IPS DF 6.9 (cell line): ENCODE data around the gene GBP1.
"Not testable (repeated sequence)": the region's sequence is repeated elsewhere in the genome, so short reads cannot be mapped to it uniquely, and the experiment has no call there.

Experiments used
- DNase-seq: peaks from one replicate; pipeline ENCODE4 v3.0.0-alpha.2; 2013; ENCODE audit warnings: low read depth, low spot score
- H3K27ac ChIP-seq: one replicate; pipeline ENCODE4 v1.5.1; 2013; ENCODE audit warnings: low read length, control low read depth
- H3K27me3 ChIP-seq: 2 replicates; pipeline ENCODE4 v1.6.1; 2013; ENCODE audit warnings: mild to moderate bottlenecking, low read length; ENCODE audit not compliant: control insufficient read depth, insufficient read depth
- H3K36me3 ChIP-seq: 2 replicates; pipeline ENCODE4 v1.6.1; 2013; ENCODE audit warnings: low read length; ENCODE audit not compliant: control insufficient read depth, insufficient read depth
- H3K4me1 ChIP-seq: 2 replicates; pipeline ENCODE4 v1.6.1; 2013; ENCODE audit warnings: low read length; ENCODE audit not compliant: control insufficient read depth, insufficient read depth
- H3K4me3 ChIP-seq: 2 replicates; pipeline ENCODE4 v1.5.1; 2013; ENCODE audit warnings: mild to moderate bottlenecking, low read length
- H3K9me3 ChIP-seq: 2 replicates; pipeline ENCODE4 v1.6.1; 2013; ENCODE audit warnings: low read length, inconsistent platforms; ENCODE audit not compliant: control insufficient read depth, insufficient read depth
- WGBS: extraction: QIAGEN DNeasy Blood & Tissue Kit; methylation state at CpG from one replicate; pipeline ENCODE4 v1.1.7; 2013; ENCODE audit warnings: mixed read lengths, missing lambda C conversion rate; ENCODE audit not compliant: insufficient read length, insufficient coverage; 5-methylcytosine and 5-hydroxymethylcytosine counted together

The GBP1 gene

GRCh38 chr1:89042491-89042890, 22.5 kb downstream of the GBP1 start:
- H3K36me3 ChIP-seq, result no peaks in the 10 kb centered on the region
- no CpG with 5 or more reads among the region's 7 CpGs for WGBS
- H3K4me3 ChIP-seq, result no peak overlapping the region
- H3K4me1 ChIP-seq, result no peaks in the 10 kb centered on the region
- H3K27ac ChIP-seq, result no peak overlapping the region
- no peaks in the 10 kb centered on the region for H3K9me3 ChIP-seq
- H3K27me3 ChIP-seq, result no peaks in the 10 kb centered on the region
- DNase-seq, result no peak

GRCh38 chr1:89041721-89042120, 23.3 kb downstream of the GBP1 start:
- Histone ChIP-seq H3K4me1 (no peaks in the 10 kb centered on the region), H3K27ac (no peak overlapping the region), H3K27me3 (no peaks in the 10 kb centered on the region), H3K36me3 (no peaks in the 10 kb centered on the region), H3K9me3 (no peaks in the 10 kb centered on the region), H3K4me3 (no peak overlapping the region)
- WGBS, result no CpG with 5 or more reads among the region's 1 CpG
- no peak for DNase-seq

GRCh38 chr1:89041119-89041641, 23.8 kb downstream of the GBP1 start:
- no peak for DNase-seq
- no peak overlapping the region for H3K4me3 ChIP-seq
- no CpG with 5 or more reads among the region's 3 CpGs for WGBS
- H3K27me3 ChIP-seq, result no peaks in the 10 kb centered on the region
- no peaks in the 10 kb centered on the region for H3K4me1 ChIP-seq
- no peaks in the 10 kb centered on the region for H3K9me3 ChIP-seq
- H3K36me3 ChIP-seq, result no peaks in the 10 kb centered on the region
- no peak overlapping the region for H3K27ac ChIP-seq

GRCh38 chr1:89040315-89040626, 24.7 kb downstream of the GBP1 start:
- DNase-seq, result no peak
- H3K4me1 ChIP-seq, result no peaks in the 10 kb centered on the region
- H3K27me3 ChIP-seq, result no peaks in the 10 kb centered on the region
- no peaks in the 10 kb centered on the region for H3K9me3 ChIP-seq
- H3K36me3 ChIP-seq, result no peaks in the 10 kb centered on the region
- no CpG with 5 or more reads among the region's 1 CpG for WGBS
- no peak overlapping the region for H3K27ac ChIP-seq
- H3K4me3 ChIP-seq, result no peak overlapping the region

- Histone ChIP-seq H3K27ac (no peak overlapping the region), H3K4me3 (no peak overlapping the region), H3K27me3 (no peaks in the 10 kb centered on the region), H3K9me3 (no peaks in the 10 kb centered on the region), H3K36me3 (no peaks in the 10 kb centered on the region), H3K4me1 (no peaks in the 10 kb centered on the region)
- WGBS, result no CpG with 5 or more reads among the region's 1 CpG
- no peak for DNase-seq
These were observed 27.8 kb downstream of the GBP1 start for GRCh38 chr1:89037186-89037585.

- no peaks in the 10 kb centered on the region for H3K9me3 ChIP-seq
- H3K27ac ChIP-seq, result no peak overlapping the region
- H3K4me1 ChIP-seq, result no peaks in the 10 kb centered on the region
- no peak overlapping the region for H3K4me3 ChIP-seq
- WGBS, result no CpG with 5 or more reads among the region's 1 CpG
- DNase-seq, result no peak
- H3K27me3 ChIP-seq, result no peaks in the 10 kb centered on the region
- H3K36me3 ChIP-seq, result no peaks in the 10 kb centered on the region
These were observed 29.9 kb downstream of the GBP1 start for GRCh38 chr1:89035080-89035479.

- no CpG with 5 or more reads among the region's 5 CpGs for WGBS
- not testable (repeated sequence) for H3K4me3 ChIP-seq
These were observed 31.0 kb downstream of the GBP1 start for GRCh38 chr1:89034004-89034403.

GRCh38 chr1:89029051-89029450, 36.0 kb downstream of the GBP1 start:
- WGBS, result no CpG with 5 or more reads among the region's 2 CpGs
- H3K36me3 ChIP-seq, H3K4me1 ChIP-seq, H3K27ac ChIP-seq, DNase-seq, H3K9me3 ChIP-seq, H3K4me3 ChIP-seq, H3K27me3 ChIP-seq: not testable (repeated sequence)

More at GRCh38 chr1:89034004-89034403, 31.0 kb downstream of the GBP1 start:
- not testable (repeated sequence) for H3K4me1 ChIP-seq, H3K9me3 ChIP-seq, H3K36me3 ChIP-seq, H3K27me3 ChIP-seq, DNase-seq, H3K27ac ChIP-seq

- no peak overlapping the region for H3K27ac ChIP-seq
- H3K36me3 ChIP-seq, result no peaks in the 10 kb centered on the region
- no peaks in the 10 kb centered on the region for H3K9me3 ChIP-seq
- no peak for DNase-seq
- H3K27me3 ChIP-seq, result no peaks in the 10 kb centered on the region
- H3K4me3 ChIP-seq, result no peak overlapping the region
- H3K4me1 ChIP-seq, result 0 out of 2 replicates have a peak, but pooled peaks cover 1% of the 10 kb centered on the region
- WGBS, result no CpG with 5 or more reads among the region's 3 CpGs
These were observed 39.1 kb downstream of the GBP1 start for GRCh38 chr1:89025928-89026327.

- no peak overlapping the region for H3K27ac ChIP-seq
These were observed 42.0 kb downstream of the GBP1 start for GRCh38 chr1:89023026-89023425.

GRCh38 chr1:89022167-89022959, 42.6 kb downstream of the GBP1 start, which contains the start of gene GBP3:
Gene GBP3, minus strand, starts transcription at chr1:89022866. Its CDS starts 2,145 bp downstream, at chr1:89020721.
- no CpG with 5 or more reads among the region's 5 CpGs for WGBS
- DNase-seq, result no peak
- H3K4me1 ChIP-seq, result 0 out of 2 replicates have a peak, but pooled peaks cover 1% of the 10 kb centered on the region
- no peak within 1 kb of the TSS for H3K4me3 ChIP-seq
- H3K27me3 ChIP-seq, result no peaks in the 10 kb centered on the region
- H3K36me3 ChIP-seq, result no peaks in the 10 kb centered on the region
- H3K9me3 ChIP-seq, result no peaks in the 10 kb centered on the region
- no peak within 1 kb of the TSS for H3K27ac ChIP-seq

More at GRCh38 chr1:89023026-89023425, 42.0 kb downstream of the GBP1 start:
- Histone ChIP-seq H3K27me3 (no peaks in the 10 kb centered on the region), H3K4me1 (0 out of 2 replicates have a peak, but pooled peaks cover 1% of the 10 kb centered on the region), H3K36me3 (no peaks in the 10 kb centered on the region), H3K9me3 (no peaks in the 10 kb centered on the region), H3K4me3 (no peak overlapping the region)
- DNase-seq, result no peak
